GM21515 (cell line): Measurements from ENCODE around the gene GABBR2.

ENCODE experiments used
- ATAC-seq: cut with Tn5 transposase; IDR thresholded peaks from one replicate; pipeline ENCODE4 v1.9.1; 2021; ENCODE audit not compliant: unreplicated experiment

GABBR2 gene

GRCh38 chr9:98721643-98722042 is 12.9 kb upstream of the GABBR2 start:
- ATAC-seq, result no peak

GRCh38 chr9:98720402-98720801 is 11.7 kb upstream of the GABBR2 start:
- no peak for ATAC-seq

DNA sequence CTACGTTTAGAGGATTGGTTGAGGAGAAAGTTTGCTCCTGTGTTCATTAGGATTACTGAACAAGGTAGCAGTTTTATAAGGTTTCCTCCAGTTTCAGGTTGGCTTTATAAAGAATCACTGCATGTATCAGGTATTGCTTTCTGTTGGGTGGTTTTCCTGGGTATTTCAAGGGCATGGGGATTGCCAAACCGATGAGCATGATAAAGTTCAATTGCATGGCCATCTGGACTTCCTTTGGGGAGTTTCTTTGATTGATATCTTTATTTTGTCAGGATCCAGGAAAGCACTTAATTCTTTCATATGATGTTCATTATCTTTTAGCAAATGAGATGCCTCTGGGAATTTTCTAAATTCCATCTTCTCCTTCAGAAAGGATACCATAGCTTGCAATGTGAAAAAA is 10.3 kb upstream of the GABBR2 start:
- no peak for ATAC-seq

GRCh38 chr9:98714833-98715232 is 6.1 kb upstream of the GABBR2 start:
- no peak for ATAC-seq

GRCh38 chr9:98712987-98713386 is 4.3 kb upstream of the GABBR2 start:
- ATAC-seq, result no peak

- no peak for ATAC-seq
Measured at GRCh38 chr9:98709968-98710965, 1.5 kb upstream of the GABBR2 start.

GRCh38 chr9:98708103-98708932 is 417 bp downstream of the GABBR2 start:
- ATAC-seq, result no peak

GRCh38 chr9:98707166-98708102 is 1.3 kb downstream of the GABBR2 start:
- ATAC-seq, result no peak

- ATAC-seq, result no peak
Measured at GRCh38 chr9:98706651-98707165, 2.0 kb downstream of the GABBR2 start.

- ATAC-seq, result no peak
Measured at GRCh38 chr9:98702835-98703380, 5.8 kb downstream of the GABBR2 start.

GRCh38 chr9:98702340-98702739 is 6.4 kb downstream of the GABBR2 start:
- ATAC-seq, result no peak

DNA sequence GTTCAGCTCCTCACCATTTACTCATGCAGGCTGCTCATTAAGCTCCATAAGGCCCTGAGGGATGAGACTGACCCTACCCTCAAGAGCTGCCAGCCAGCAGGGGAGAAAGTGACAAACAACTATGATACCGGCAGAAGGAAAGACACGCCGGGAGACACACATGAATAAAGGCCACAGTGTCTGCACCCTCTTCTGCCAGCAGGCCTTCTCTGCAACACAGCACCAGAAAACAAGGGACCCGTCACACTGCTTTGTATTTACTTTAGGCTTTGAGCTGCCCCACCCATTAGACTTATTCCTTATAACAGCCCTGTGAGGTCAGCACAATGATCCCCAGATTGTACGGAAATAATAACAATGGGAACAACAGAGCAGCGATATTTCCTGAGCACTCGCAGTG is 7.2 kb downstream of the GABBR2 start:
- no peak for ATAC-seq

DNA sequence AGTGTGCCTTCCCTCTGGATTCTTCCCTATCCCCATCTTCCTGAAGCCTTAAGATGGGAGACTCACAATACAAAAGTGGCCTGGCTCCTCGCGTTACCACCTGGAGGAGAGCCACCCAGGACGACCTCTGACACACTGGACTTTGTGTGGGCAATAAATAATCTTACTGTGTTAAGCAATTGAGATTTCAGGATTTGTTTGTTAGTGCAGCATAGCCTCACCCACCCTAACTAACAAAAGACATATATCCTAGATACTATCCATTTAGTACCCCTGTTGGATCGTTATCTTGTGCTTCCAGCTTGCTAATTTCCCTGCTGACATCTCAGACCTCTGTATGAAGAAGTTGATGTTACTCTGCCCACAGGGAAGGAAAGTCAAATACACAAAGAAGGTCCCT is 7.9 kb downstream of the GABBR2 start:
- ATAC-seq, result no peak

GRCh38 chr9:98698856-98699255 is 9.9 kb downstream of the GABBR2 start:
- ATAC-seq, result no peak

DNA sequence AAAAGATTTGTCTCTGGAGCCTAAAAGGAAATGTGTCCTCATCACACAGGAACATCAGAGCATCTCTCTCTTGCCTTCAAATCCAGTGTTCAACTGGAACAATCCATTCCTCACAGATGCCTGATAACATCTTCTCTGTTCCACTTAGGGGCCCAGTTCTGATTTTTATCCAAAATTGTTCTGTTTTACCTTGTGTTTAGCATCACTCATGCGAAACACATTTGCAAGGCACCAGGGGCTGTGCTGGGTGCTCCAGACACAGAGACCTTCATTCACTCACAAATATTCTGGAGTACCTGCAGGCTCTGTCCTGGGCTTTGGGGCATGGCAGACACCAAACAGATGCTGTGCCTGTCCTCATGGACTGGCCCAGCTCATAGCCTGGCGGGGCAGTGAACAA is 13.8 kb downstream of the GABBR2 start:
- no peak for ATAC-seq

GRCh38 chr9:98692392-98692791 is 16.3 kb downstream of the GABBR2 start:
- ATAC-seq, result no peak

DNA sequence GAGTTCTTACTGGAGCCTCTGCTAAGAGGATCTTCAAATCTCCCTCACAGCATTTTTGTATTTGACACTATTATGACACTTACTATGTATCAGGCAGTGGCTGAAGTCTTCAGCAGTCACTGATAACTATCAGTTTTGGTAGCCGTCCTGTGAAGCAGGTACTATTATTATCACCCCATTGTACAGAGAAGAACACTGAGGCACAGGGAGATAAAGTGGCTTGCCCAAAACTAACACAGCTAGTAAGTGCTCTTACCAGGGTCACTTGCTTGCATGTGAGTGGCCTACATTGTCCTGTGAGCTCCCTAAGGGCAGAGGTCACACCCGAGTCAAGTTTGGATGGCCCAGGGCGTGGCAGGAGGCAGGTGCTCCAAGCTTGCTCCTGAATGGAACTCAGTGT is 16.8 kb downstream of the GABBR2 start:
- ATAC-seq, result no peak

DNA sequence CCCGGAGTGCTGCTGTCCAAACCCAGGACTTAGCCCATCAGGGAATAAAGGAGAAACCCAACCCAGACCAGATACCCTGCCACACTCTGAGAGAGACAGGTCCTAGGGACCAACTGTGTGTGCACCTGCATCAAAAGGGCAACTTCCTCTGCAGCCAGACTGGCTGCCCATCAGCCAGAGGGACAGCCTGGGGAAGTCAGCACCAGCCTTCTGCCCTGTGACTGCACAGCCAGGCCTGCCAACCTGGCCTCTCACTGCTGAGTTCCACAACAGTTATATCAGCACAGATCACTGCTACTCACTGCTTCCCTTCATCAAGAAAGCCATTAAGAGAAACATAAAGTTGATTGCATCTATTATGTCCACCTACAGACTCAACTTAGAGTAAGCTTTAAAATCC is 18.0 kb downstream of the GABBR2 start:
- ATAC-seq, result no peak

- no peak for ATAC-seq
Measured at GRCh38 chr9:98688710-98689495, 19.8 kb downstream of the GABBR2 start.
